ENCODE data around the gene TRAPPC1.

The TRAPPC1 gene

DNA sequence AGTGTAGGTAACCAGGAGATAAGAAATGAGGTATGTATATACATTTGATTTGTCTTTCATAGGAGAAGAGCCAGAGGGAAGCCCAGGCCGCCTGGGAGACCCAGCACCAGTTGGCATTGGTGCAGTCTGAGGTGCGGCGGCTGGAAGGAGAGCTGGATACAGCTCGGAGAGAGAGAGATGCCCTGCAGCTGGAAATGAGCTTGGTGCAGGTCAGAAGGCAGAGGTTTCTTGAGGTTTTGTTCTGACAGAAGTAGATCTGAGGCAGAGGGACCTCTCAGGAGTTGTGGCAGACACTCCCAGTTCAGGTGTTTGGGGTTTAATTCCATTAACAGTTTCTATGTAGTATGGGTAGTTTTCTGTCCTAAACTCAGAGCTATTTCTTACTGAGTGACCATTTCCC lies 8.3 kb upstream of the TRAPPC1 start:
- DNase-seq (ENCODE audit: low read depth) = no peak

DNA sequence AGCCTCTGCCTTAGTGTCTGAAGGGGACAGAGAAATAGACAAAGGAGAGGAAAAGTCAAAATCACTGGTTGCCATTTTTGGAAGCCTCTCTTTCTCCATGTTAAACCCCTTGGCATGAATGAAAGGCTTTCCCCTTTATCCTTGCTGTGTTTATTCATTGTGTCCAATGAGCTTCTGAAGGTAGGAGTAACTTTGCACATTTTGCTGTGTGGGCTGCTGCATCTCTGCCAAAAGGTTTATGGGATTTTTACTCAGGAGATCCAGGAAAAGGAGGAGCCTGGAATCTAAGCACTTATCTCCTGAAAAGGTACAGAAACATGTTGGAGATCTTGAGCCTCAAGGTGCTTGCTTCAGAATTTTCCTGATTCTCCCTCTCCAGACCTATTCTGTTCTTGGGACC lies 4.1 kb upstream of the TRAPPC1 start:
- DNase-seq (ENCODE audit: low read depth) = no peak

DNA sequence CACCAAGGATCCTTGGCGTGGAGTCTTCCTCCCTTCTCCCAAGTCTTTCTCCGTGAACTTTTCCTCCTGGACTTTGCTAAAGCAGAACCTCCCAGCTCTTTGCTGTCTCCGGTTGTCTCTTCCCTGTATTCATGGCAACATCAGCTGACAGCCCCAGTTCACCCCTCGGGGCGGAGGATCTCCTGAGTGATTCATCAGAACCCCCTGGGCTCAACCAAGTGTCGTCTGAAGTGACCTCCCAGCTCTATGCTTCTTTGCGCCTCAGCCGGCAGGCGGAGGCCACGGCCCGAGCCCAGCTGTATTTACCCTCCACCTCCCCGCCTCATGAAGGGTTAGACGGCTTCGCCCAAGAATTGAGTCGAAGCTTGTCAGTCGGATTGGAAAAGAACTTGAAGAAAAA lies 1.2 kb upstream of the TRAPPC1 start:
- DNase-seq (ENCODE audit: low read depth) = no peak

DNA sequence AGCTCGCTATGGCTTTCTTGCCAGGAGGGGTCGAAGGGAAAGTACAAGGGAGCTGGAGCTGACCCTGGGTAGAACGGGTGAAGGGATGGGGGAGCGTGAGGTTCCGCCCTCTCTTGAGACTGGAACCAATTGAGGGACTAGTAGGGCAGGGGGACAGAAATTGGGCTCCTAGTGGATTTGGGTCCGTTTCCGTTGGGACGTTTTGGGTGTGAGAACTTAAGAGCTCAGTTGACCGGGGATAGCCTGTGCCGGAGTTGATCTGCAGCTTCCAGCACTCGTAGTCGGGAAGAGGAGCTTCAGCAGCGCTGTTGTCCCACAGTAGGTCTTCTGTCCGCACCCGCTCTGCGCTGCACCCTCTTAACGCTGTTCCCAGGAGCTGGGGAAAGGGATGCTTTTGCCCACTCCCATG lies 741 bp upstream of the TRAPPC1 start:
- DNase-seq (ENCODE audit: low read depth) = no peak

DNA sequence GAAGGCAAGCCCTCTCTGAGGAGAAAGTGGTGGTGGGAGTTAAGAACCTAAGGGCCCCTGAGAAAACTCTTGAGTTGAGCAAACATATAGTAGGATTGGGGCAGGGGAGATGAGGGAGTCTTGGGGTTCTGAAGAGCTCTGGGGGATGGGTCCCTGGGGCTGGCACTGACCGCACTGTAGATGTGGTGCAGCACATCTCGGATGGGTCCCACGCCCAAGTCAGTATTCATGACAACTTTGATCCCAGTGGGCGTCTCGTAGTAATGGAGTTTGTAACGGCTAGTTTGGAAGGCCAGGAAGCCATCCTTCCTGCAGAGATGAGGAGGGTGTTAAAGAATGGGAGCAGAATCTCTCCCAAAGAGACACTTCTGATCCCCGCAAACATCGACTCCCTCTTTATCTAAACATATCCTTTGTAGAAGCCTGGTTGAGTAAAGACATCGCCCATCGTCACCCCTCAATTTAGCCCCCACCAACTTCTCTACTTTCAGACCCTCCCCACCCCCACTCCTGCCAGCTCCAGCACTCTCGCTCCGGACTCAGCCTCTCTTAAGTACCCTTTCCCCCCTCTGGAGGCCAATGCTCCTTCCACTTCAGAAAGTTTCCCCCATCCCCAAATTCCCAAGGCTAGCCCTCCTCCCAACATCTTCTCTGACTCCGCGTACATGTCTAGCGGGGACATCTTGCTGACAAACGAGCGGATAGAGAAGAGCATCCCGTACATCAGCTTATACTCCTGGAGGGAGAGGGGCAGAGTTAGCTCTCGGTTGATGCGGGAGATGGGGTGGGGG lies 710 bp downstream of the TRAPPC1 start:
- DNase-seq (ENCODE audit: low read depth) = no peak

DNA sequence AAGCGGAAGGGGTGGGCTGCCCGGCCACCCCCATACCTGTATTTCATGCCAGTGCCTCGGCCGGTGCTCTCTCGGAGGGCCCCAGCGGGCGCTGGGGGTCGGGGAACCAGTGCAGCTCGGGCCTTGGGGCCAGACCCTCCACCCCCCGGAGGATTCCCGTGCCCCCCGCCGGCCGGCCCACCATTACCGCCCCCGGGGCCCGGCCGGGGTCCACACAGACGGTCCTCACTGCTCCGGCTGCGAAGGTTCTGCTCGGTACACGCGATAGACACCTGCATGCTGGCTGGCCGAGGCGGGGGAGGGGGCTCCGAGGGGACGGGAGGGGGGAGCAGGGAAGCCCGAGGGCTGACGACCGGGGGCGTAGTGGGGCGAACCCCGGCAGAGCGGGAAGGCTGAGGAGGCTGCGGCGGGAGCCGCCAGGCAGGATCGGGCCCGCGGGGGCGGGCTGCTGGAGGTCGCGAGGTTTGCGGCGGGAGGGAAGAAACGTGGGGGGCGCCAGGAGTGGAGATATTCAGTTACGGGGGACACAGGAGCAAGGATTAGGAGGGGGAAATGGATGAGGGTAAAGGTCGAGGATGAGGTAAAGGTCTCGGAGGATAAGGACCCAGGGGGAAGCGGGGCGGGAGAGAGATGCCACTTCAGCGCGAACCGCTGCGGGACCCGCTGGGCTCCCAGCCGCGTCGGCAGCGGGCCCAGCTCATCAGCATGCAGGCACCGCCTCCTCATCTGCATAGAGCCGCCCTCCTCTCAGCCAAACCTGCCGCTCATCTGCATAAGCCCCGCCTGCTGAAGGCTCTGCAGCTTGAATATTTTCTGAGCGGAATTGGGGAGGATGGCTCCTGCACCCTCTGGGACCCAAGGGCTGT lies 2.4 kb downstream of the TRAPPC1 start, which contains the start of gene KCNAB3:
Gene KCNAB3 (minus strand): TSS at position 699 of the 866 bp plus-strand sequence. CDS start 421 bp downstream, at position 278.
- DNase-seq (ENCODE audit: low read depth) = peak; percentile 52

DNA sequence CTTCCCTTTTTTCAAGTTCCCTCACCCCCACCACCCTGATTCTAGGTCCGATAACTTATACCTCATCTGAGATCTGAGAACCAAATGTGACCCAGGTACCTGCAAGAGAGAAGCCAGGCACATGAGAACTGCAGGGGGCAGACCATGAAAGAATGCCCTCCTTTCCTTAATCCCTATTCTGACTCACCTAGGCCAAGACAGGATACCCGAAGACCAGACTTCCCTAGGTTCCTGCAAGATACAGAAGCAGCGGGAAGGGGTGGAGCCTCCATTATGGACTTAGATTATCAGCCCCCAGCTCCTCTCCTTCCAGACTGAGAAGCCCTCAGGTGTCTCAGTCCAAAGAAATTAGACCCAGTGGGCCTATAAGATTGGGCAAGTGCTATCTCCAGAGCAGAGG lies 4.2 kb downstream of the TRAPPC1 start:
- DNase-seq (ENCODE audit: low read depth) = no peak

DNA sequence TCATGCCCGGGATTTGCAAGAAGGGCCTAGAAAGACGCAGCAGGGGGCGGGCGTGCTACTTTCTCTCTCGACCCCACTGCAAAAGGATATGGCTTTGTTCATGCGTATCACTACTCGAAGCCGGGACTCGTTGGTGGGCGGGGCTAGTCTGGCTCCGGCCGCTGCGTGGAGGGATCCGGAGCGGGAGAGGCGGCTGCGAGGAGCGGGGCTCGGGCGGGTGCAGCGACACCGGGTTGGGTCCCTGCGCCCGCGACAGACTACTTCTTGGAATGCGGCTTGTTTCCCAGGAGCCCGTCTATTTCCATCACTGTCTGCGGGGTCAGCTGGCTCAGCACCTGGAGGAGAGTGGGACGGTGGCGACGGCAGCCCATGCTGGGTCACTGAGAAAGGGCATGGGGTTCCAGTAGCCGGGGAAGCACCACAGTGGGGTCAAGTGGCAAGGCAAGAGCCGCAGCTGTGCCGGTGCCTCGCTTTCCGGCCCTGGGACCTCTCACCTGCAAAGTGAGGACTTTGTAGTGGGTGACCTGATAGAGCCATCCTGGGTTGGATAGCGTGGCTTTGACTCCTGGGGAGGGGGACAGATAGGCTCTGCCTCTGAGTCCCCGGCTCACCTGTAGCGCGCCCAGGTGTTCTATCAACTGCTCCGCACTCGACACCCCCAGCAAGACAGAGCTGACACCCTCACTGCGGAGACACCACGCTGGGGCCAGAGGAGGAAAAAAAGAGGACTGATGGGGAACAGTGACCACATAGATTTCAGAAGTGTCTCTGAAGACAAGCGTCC lies 8.7 kb downstream of the TRAPPC1 start:
- DNase-seq (ENCODE audit: low read depth) = peak; percentile 69

DNA sequence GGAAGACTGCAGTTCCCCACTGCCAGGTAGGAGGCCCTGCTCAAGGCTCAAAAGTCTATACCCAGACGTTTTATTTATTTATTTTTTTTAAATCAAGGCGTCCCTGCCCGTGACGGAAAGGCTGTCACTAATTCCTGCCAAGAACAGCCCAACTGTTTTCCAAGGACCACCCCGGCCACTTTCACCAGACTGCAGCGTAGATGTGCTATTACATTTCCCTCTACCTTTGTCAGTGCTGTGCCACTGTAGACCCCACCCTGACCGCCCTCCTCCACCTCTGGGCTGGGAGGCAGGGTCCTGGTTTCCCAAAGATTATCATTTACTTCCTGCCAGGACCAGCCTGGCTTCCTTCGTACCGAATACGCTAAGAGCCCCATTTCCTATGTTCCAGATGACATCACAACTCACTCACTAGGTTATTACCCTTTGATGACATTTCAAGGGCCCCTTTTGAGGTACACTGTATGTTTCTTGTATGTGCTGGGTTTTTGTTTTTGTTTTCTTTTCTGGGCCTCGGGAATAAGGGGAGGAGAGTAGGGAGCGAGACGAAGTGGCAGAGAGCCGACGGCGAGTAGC lies 9.4 kb downstream of the TRAPPC1 start:
- DNase-seq (ENCODE audit: low read depth) = no peak

DNA sequence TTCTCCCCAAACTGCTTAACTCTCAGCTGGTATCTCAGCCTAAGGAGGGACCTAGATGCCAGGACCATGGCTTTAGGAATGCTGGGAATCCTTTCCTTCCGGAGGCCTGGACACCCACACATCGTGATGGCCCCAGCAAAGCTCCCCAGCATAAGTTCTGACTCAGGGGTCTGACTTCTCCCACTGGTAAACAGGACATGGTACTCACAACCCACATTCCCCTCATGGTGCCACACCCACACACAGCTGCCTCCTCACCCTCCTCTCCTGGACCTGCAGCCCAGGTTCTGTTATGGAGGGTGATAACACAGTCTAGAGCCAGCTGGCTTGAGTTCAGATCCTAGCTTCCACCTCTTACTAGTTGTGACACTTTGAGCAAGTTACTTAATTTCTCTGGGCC lies 14.9 kb downstream of the TRAPPC1 start:
- no peak for DNase-seq (ENCODE audit: low read depth)

DNA sequence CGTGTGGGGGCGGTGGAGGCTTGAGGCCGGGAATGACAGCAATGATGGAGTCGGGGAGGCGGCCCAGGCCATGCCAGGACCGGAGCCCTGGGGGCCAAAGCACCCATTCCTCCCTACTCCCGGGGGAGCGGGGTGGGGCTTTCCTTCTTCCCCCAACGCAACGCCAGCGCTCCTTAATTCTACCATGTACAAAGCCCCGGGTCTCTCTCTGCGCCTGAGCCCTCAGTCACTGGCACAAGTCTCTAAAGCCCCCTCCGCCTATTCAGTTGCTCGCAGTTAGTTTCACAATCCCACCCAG lies 15.4 kb downstream of the TRAPPC1 start:
- DNase-seq (ENCODE audit: low read depth) = no peak

DNA sequence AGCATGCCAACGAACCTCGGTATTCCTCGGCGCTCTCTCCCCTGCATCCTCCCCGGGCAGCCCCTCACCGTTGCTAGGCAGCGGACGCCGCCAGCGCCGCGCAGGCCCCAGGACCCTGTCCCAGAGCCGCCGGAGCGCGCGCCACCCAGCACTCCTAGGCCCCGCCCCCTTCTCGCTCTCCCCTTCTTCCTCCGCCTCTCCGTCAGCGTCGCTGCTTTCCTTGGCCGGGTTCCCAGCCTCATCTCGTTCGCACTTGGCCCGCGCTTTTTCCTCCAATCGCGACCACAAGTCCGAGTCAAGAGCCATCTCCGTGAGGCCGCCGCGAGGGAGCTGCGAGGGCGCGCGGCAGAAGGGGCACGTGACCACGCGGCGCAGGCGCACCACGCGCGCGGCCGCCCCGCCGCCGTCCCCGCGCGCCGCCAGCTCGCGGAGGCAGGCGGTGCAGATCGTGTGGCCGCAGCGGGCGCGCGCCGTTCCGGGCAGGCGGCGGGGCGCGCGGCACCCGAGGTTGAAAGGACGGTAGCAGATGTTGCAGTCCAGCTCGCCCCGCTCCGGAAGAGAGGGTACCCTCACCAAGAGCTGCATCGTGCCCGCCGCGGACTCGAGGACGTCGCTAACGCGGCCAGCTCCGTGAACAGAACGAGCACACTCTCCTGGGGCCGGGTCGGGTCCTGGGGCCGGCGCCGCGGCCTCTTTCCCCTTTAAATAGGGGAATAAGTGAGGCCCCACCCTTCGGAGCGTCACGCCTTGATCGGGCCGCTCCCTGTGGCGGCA lies 15.9 kb downstream of the TRAPPC1 start, which contains the start of gene RNF227:
Gene RNF227 (minus strand): TSS at position 679 of the 774 bp plus-strand sequence. CDS start 94 bp downstream, at position 585.
- DNase-seq (ENCODE audit: low read depth) = peak; percentile 76

DNA sequence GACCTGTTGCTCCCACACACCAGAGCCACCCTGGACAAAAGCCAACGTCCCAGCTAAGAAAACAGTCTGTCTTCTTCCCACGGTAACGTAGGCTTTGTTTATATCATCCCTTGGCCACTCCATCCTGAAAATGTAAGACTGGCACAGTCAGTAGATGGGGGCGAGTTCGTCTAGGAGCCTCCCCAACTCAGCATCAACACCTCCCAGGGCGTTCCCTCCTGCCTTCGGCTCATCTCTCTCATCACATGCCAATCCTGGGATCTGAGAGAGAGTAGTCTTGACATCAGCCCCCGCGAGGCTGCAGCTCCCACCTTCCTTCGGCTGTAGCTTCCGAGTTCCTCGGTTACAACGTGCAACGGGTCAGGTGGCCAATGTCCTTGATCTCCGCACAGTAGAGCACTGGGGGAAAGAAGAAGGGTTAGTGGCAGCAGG lies 16.6 kb downstream of the TRAPPC1 start:
- DNase-seq (ENCODE audit: low read depth) = no peak

DNA sequence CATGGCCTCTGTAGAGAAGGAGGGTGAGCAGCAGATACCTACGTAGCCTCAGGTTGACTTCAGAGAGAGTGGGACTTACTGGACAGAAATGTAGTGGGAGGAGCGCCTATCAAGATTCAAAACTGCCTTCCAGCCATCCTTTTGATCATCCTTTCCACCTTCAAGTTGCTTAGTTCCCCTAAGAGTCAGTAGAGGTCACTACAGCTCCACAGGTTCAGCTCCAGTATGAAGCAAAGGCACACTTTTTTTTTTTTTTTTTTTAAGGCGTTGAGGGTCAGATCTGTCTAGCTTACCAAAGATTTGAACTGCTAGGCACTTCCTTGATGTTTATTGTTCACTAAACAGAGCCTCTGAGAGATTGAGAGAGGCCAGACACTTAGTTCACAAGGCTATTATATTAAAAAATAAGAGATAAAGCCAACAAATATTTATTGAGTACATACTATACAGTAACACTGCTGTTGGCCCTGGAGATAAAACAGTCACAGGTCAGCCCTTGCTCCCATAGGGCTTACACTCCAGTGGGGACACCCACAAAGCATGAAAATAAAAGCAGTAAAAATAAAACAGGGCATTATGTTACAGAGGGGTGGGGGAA lies 18.7 kb downstream of the TRAPPC1 start:
- DNase-seq (ENCODE audit: low read depth) = no peak

DNA sequence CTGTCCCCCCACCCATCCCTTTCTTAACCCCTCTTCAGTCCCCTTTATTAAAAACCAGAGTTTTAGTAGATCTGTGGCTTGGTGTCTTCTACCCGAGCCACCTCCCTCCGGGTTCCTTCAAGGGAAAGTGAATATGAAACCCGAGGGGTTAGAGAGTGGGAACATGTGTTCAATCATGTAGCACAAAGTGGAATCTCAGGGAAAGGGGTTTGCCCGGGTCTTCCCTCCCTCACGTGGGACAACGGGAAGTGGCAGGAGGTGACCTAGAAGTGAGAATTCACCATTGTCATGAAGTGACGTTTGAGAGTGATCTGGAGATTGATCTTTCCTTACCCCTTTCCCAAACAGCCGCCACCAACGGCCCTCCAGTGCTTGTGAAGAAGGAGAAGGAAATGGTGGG lies 20.6 kb downstream of the TRAPPC1 start:
- DNase-seq (ENCODE audit: low read depth) = no peak

DNA sequence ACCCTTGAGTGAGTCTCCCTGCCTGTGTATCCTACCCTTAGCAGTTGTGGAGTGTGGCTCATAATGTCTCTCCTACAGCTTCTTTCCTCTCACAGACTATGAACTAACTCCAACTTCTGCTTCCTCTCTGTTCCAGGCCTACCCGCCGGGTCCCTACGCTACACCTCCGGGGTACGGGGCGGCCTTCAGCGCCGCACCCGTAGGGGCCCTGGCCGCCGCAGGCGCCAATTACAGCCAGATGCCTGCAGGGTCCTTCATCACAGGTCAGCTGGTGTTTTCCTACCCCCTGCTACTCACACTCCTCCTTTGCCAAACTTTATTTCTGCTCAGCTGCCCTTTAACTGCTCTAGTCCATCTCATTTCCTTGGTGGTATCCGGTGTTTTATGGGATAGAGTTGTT lies 21.0 kb downstream of the TRAPPC1 start:
- no peak for DNase-seq (ENCODE audit: low read depth)

DNA sequence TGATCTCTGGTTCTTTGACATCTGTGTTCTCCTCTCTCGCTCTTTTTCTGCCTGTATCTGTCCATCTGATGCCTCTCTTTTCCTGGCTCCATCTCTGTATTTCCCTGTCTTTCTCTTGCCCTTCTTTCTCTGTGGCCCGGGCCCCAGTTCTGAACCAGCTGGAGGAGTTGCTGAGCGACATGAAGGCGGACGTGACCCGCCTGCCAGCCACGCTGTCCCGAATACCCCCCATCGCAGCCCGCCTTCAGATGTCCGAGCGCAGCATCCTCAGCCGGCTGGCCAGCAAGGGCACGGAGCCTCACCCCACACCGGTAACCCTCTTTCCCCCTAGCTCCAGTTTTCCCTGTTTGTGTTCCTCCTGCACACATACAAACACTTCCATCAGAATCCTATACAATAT lies 21.5 kb downstream of the TRAPPC1 start:
- DNase-seq (ENCODE audit: low read depth) = no peak

DNA sequence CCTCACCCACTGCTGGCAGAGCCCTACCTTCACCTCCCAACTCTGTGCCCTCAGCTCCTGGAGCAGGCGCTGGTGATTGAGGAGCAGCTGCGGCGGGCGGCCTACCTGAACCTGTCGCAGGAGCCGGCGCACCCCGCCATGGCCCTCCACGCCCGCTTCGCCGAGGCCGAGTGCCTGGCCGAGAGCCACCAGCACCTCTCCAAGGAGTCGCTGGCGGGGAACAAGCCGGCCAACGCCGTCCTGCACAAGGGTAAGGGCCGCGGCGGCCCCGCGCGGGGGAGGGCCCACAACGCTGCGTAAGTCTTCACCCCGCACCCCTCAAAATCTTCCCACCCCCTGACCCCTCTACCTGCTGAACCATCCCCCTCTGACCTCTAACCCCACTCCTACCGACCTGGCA lies 22.7 kb downstream of the TRAPPC1 start:
- DNase-seq (ENCODE audit: low read depth) = no peak

DNA sequence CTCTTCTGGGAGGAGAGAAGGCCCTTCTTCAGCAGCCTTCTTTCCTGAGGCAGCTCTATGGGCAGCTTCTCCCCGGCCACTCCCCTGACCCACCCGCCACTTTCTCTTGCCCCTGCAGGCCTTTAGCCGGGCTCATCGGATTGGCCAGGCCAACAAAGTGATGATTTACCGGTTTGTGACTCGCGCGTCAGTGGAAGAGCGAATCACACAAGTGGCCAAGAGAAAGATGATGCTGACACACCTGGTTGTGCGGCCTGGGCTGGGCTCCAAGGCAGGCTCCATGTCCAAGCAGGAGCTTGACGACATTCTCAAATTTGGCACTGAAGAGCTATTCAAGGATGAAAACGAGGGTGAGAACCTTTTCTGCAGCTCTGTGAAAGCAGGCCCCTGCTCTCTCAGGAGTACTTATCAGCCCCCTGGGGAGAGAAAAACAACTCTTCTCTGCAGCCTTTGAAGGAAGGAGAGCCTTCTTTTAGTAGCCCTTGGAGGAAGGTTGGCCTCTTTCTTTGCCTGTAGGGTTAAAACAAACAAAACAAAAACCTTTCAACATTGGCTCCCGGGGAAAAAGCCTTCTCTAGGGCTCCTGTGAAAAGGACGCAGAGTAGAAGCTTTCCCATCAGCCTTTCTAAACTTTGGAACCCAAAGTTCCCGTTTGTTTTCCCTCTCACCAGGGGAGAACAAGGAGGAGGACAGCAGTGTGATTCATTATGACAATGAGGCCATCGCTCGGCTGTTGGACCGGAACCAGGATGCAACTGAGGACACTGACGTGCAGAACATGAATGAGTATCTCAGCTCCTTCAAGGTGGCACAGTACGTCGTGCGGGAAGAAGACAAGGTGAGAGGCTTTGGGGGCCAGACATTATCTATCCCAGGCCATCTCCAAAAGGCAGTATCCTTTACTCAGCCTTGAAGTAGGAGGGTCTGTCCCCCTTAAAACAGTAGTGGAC lies 28.3 kb downstream of the TRAPPC1 start:
- DNase-seq (ENCODE audit: low read depth) = no peak

DNA sequence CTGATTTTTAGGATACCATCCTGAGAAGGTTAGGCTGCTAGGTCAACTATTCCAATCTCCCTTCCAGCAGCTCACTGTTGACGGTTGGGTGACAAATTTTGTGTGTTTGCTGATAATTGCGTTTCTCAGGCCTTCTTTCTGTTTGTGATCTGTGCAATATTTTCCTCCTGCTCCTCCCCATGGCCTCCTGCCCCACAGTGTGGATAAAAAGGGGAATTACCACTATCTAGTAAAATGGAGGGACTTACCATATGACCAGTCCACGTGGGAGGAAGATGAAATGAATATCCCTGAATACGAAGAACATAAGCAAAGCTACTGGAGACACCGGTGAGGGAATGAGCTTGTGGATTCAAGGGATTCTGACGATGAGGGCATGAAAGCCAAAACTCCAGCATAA lies 34.0 kb downstream of the TRAPPC1 start:
- DNase-seq (ENCODE audit: low read depth) = no peak
